DND-41 (cell line): Measurements from ENCODE around the gene NEURL1.

Source experiments
- EZH2 ChIP-seq: IDR thresholded peaks from 3 replicates; pipeline ENCODE4 v1.6.1; 2012; ENCODE audit warnings: borderline replicate concordance, low read depth, mild to moderate bottlenecking, moderate library complexity, low read length, inconsistent platforms; ENCODE audit not compliant: severe bottlenecking
- TF ChIP-seq, protein P1 (sequence below): IDR thresholded peaks from 2 replicates; pipeline ENCODE4 v1.5.1; 2012; ENCODE audit warnings: borderline replicate concordance, low read length, moderate library complexity, mild to moderate bottlenecking; ENCODE audit not compliant: poor library complexity, severe bottlenecking; ENCODE audit errors: extremely low read depth

DNA sequence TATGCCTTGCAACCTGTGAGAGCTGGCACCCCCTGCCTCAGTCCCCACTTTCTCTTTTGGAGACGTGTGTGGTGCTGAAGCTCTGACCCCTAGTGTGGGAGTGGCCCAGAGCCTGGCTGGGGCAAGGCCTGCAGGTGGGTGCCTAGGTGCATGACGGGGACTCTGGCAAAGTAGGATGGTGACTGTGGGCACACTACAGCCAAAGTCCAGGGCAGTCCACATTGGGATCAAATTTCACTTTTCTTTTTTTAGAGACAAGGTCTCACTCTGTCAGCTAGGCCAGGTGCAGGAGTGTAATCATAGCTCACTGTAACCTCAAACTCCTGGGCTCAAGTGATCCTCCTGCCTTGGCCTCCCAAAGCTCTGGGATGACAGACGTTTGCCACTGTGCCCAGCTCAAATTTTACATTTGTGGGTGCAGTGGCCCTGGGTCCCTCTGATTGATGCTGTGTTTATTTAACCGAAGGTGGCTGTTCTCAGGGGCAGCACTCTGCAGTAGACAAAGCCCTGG lies 52.3 kb downstream of the NEURL1 start:
- TF ChIP-seq, protein P1, sequence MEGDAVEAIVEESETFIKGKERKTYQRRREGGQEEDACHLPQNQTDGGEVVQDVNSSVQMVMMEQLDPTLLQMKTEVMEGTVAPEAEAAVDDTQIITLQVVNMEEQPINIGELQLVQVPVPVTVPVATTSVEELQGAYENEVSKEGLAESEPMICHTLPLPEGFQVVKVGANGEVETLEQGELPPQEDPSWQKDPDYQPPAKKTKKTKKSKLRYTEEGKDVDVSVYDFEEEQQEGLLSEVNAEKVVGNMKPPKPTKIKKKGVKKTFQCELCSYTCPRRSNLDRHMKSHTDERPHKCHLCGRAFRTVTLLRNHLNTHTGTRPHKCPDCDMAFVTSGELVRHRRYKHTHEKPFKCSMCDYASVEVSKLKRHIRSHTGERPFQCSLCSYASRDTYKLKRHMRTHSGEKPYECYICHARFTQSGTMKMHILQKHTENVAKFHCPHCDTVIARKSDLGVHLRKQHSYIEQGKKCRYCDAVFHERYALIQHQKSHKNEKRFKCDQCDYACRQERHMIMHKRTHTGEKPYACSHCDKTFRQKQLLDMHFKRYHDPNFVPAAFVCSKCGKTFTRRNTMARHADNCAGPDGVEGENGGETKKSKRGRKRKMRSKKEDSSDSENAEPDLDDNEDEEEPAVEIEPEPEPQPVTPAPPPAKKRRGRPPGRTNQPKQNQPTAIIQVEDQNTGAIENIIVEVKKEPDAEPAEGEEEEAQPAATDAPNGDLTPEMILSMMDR: no peak
- TF ChIP-seq EZH2: no peak
